Stromal cell of bone marrow (primary cell): ENCODE data around the gene CES4A.
A peak's percentile ranks its signal among the peaks of the same experiment; 100 is the strongest.
"Not testable (repeated sequence)": the region's sequence is repeated elsewhere in the genome, so short reads cannot be mapped to it uniquely, and the experiment has no call there.

Experiments used
- DNase-seq: peaks from one replicate; pipeline ENCODE4 v3.0.0-alpha.2; 2012; ENCODE audit warnings: low read depth

Gene CES4A

DNA sequence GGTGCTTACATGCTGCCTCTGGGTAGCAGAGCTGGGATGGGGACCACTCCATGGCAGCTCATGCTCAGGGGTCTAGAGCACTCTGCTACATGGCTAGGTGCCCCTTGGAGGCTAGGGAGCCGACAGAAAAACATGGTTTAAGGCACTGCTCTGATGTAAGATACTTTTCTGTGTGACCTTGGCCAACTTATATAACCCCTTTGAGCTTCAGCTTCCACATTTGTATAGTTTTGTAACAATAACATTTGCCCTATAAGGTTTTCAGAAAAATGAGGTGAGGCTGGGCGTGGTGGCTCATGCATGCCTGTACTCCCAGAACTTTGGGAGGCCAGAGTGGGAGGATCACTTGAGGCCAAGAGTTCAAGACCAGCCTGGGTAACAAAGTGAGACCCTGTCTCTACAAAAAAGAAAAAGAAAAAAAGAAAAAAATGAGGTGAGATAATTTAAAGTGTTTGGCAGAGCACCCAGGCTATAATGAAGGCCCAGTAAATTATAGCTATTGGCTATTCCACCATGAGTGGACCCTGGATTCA is 3.2 kb downstream of the CES4A start:
- no peak for DNase-seq

- DNase-seq = not testable (repeated sequence)
Measured at GRCh38 chr16:66993558-66993957, 5.2 kb downstream of the CES4A start.

GRCh38 chr16:66996324-66996982 is 8.1 kb downstream of the CES4A start:
- DNase-seq = peak; percentile 84

GRCh38 chr16:66996983-66997358 is 8.6 kb downstream of the CES4A start:
- DNase-seq = no peak

DNA sequence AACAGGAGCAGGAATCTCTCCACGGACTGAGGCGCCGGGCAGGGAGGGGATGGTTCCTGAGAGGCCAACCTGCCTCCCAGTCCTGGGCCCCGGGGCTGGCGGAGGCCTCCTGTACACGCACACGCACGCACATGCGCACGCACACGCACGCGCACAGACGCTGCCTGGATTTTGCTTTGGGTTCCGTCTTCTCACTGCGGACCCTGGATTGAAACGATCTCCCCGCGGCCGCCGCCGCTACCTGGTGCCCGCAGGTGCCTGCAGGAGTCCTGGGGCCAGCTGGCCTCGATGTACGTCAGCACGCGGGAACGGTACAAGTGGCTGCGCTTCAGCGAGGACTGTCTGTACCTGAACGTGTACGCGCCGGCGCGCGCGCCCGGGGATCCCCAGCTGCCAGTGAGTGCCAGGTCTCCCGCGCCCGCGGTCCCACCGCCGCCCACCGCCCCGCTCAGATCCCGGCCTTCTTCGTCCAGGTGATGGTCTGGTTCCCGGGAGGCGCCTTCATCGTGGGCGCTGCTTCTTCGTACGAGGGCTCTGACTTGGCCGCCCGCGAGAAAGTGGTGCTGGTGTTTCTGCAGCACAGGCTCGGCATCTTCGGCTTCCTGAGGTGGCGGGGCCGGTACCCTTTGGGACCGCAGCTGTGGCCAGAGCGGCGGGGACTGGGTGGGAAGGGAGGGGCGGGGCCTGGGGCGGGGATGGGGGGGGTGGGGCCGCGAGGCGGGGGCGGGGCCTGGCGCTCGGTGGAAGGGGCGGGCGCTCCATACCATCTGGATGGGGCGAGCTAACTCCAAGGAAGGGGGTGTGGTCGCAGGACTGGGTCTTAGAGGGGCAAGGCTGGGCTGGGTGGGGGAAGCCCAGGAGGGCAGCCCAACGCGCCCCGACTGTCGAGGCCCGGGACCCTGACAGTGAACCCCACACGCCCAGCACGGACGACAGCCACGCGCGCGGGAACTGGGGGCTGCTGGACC is 12.3 kb downstream of the CES4A start:
- no peak for DNase-seq

DNA sequence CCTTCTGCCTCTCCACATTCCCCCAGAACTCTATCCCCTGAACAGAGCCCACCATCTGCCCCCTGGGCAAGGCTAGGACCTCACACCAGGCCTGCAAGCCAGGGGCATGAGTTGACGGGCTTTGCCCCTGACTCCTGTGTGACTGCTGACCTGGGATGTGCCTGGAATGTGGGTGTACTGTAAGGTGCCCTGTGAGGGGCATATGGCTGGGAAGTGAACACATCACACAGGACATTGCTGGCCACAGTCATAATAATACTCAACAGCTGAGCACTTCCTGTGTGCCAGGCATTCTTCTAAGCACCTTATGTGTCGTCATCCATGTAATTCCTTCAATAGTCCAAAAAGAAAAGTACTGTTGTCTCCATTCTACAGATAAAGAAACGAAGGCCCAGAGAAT is 13.3 kb downstream of the CES4A start:
- no peak for DNase-seq

DNA sequence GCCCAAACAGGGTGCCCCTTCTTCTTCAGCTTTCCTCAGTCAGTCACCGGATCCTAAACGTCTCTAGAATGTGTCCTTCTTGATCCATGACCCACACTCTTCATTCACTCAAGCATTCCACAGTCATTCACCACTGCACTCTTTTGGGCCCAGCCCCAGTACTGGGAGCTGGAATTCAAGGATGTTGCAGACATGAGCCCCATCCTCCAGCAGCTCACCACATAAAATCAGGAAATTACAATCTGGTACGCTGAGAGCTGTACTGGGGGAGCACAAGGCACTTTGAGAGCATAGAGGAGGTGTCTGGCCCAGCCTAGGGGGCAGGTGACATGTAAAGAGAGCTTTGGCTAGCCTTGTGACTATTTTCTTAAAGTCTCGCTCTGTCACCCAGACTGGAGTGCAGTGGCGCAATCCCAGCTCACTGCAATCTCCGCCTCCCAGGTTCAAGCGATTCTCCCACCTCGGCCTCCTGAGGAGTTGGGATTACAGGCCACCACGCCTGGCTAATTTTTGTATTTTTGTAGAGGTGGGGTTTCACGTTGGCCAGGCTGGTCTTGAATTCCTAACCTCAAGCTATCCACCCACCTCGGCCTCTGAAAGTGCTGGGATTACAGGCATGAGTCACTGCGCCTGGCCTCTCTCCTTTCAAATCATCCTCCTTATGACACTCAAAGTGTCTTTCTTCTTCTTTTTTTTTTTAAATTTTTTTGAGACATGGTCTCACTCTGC is 18.7 kb downstream of the CES4A start:
- no peak for DNase-seq

GRCh38 chr16:67009158-67009557 is 20.8 kb downstream of the CES4A start:
- DNase-seq = no peak

GRCh38 chr16:67011274-67011673 is 22.9 kb downstream of the CES4A start:
- DNase-seq = no peak

DNA sequence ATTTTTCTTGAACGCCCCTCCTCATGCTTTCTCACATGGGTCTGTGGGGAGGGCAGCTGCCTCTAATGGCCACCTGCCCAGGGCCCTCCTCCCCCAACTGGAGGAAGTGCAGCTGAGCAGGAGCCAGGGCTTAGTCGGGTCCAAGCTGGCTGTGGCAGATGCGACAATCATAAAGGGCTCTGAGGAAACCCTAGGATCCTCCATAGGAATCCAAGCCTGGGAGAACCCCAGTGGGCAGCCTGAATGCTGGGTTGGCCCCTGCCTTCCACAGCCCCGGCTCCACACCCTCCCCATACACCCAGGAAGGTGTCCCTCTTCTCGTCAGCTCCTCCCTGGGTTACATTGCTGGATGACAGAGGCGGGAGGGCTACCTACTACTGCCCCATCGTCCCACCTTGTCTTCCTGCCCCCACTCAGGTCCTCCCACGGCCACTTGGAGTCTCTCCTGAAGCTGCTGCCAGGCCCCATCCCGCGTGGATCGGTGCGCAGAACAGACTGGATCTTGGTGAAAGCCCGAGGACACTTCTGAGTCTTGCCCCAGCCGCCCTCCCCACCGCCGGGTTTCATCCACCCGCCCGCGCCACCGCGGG is 24.9 kb downstream of the CES4A start:
- no peak for DNase-seq

DNA sequence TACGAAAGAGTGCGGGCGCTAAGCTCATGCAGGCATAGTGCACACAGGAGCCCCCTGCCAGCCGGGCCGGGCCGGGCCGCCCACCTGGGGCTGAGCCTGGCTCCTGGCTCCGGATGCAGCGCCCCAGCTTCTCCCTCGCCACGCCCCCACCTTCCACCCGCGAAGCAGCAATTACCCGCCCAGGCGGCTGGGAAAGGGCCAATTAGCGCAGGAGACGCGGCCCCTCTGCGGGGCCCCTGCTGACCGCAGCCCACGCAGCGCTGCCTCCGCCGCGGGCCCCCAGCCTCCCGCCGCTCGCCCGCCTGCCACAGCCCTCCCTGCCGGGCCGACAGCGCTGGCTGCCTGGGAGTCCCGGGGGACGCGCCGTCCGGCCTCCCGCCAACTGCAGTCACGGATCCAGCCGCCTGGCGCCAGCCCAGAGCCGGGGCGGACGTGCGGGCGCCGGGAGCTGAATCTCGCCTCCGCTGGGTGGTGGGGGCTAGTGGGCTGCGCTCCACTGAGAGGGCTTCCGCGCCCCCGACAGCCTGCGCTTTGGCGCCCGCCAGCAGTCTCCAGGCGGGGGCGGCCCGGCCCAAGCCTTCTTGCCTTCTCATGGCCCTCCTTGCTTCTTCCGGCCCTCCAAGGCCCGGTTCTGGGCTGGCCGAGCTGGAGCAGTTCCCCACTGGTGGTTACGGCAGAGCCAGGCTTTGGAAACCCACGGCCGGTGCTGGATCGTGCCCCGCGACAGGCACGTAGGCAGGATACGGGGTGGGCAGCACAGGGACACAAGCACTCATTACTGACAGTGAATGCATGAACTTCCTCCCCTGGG is 25.6 kb downstream of the CES4A start:
- peak; percentile 36 for DNase-seq

GRCh38 chr16:67014634-67015312 is 26.4 kb downstream of the CES4A start:
- DNase-seq = no peak

DNA sequence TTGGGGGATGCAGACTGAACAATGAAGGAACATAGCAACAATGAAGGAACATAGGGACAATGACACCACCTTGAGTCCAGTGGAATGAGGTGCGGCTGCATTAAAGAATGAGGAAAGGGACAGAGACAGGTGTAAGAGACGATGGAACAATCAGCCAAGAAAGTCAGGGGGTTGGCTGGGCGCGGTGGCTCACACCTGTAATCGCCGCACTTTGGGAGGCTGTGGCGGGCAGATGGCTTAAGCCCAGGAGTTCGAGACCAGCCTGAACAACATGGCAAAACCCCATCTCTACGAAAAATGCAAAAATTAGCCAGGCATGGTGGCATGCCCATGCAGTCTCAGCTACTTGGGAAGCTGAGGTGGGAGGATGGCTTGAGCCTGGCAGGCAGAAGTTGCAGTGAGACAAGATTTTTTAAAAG is 26.9 kb downstream of the CES4A start:
- no peak for DNase-seq

DNA sequence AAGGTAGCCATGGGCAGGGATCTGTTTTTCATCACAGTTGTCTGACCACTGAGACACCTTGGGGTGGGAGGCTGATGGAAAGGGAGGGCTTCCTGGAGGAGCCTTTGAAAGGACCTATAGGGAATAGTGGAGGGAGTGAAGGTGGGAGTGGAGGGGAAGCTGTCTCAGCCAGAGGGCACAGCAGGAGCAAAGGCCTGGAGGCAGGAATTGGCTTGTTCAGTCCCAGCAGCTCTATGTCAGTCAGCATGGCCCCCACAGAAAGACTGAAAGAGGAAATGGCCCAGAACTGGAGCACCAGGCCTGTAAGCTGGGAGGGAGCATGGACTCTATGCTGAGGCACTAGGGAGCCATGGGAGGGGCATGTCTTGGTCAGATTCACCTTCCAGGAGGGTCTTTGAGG is 27.8 kb downstream of the CES4A start:
- no peak for DNase-seq

DNA sequence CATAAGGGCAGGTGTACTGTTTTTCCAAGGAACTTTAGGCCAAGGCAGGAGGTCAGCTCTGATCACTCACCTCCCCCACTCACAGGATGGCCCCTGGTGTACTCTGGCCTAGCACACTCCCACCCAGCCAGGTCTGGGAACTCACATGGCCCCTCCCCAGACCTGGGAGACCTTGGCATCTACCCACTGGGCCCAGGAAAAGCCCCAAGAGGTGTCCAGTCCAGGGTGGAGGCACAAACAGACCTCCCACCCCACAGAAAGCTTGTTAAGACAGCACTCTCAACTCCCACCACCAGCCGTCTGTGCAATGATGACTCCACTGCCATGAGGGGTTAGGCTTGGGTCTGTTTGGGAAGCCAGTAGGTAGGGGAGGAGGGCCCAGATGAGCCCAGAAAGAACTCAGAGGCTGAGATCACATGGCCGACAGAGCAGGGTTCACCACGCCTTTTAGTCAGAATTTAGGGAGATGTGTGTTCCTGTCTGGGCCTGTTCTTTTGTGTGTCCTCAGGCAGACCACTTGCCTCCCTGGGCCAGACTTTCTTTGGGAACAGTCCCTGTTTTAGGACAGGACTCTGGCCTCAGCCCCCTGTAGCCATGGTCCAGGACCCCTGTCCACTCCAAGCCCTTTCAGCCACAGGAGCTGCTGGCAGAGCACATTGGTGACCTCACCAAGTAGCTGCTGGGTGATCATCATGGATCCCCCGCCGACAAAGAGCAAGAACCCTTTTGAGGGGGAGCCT is 28.5 kb downstream of the CES4A start:
- no peak for DNase-seq

DNA sequence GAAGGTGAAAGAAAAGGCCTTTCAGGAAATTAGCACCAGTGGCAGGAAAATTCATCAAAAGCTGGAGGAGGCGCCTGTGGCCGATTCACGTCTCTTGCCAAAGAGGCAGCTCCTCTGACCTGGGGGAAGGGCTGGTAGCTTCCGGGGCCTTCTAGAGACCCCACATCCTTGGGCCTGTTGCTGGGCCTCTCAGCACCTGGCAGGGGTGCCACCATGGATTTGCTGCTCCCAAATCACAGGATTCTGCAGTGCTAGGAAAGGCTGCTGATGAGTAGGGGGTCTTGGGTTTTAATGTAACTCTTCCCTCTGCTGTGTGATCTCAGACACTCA is 29.0 kb downstream of the CES4A start:
- no peak for DNase-seq

- peak; percentile 86 for DNase-seq
Measured at GRCh38 chr16:67017810-67018488, 29.6 kb downstream of the CES4A start.

GRCh38 chr16:67019171-67019570 is 30.8 kb downstream of the CES4A start:
- no peak for DNase-seq

DNA sequence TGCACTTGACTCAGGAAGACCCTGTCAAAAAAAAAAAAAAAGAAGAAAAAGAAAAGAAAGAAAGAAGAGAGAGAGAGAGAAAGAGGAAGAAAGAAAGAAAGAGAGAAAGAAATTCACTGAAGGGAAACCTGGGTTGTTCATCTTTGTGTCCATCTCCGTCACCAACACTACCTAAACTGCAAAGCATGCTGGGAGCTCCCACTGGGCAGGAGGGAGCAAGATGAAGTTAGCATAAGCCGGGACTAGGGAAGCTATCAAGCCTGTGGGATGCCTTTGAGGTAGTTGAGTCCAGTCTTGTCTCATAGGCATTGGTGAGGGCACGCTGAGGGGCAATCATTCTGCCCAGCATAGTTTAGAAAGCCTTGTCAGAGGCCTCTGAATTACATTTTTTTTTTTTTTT is 32.9 kb downstream of the CES4A start:
- DNase-seq = no peak
